Effector memory CD4-positive, alpha-beta T cell (primary cell): ENCODE data around the gene ZNF33B.

ENCODE experiments used
- DNase-seq, 3 donors: peaks; one replicate each; pipeline ENCODE4 v3.0.0-alpha.2; 2020
- H3K27ac ChIP-seq: 2 replicates; pipeline ENCODE4 v1.7.0; 2013; ENCODE audit warnings: mild to moderate bottlenecking, low read length, moderate library complexity; ENCODE audit not compliant: insufficient read depth, poor library complexity, severe bottlenecking
- H3K27me3 ChIP-seq: replicated peaks from 2 replicates; pipeline ENCODE4 v1.7.0; 2013; ENCODE audit warnings: mild to moderate bottlenecking, low read length; ENCODE audit not compliant: insufficient read depth, control insufficient read depth, poor library complexity, severe bottlenecking
- H3K36me3 ChIP-seq: 2 replicates; pipeline ENCODE4 v1.7.0; 2013; ENCODE audit warnings: mild to moderate bottlenecking, low read length, moderate library complexity; ENCODE audit not compliant: control insufficient read depth, insufficient read depth
- H3K4me1 ChIP-seq: 2 replicates; pipeline ENCODE4 v1.7.0; 2013; ENCODE audit warnings: low read length, mild to moderate bottlenecking; ENCODE audit not compliant: control insufficient read depth, insufficient read depth, poor library complexity, severe bottlenecking
- H3K4me3 ChIP-seq: 2 replicates; pipeline ENCODE4 v1.7.0; 2013; ENCODE audit warnings: low read length, low read depth, mild to moderate bottlenecking; ENCODE audit not compliant: insufficient read depth, poor library complexity, severe bottlenecking
- H3K9me3 ChIP-seq: 2 replicates; pipeline ENCODE4 v1.7.0; 2013; ENCODE audit warnings: mild to moderate bottlenecking, low read length, moderate library complexity; ENCODE audit not compliant: control insufficient read depth

The ZNF33B gene

GRCh38 chr10:42543840-42544372 is 94.5 kb downstream of the ZNF33B start:
- no peaks in the 10 kb centered on the region for H3K4me1 ChIP-seq
- peaks cover 30% of the 10 kb centered on the region for H3K36me3 ChIP-seq
- no peaks in the 10 kb centered on the region for H3K27me3 ChIP-seq
- H3K9me3 ChIP-seq: peaks cover 13% of the 10 kb centered on the region
- DNase-seq: no peak
- H3K4me3 ChIP-seq: no peak overlapping the region
- no peak overlapping the region for H3K27ac ChIP-seq
